Activated CD4-positive, alpha-beta T cell treated with anti-CD3 and anti-CD28 coated beads, Interleukin-2, amount 10 ng/mL, durations not matched to agents 7 days and 5 days (primary cell): Measurements from ENCODE around the gene ZNF22. TPM values are rescaled to one million over a fixed set of nuclear protein-coding genes. Genes with fewer than 3 reads are reported as not detected.

Experiments
- CTCF ChIA-PET: fragments of 350-600 bp; sonication (Branson Sonifier 250); formaldehyde crosslinking; loops from one replicate; lab custom pipeline; 2021; ENCODE audit warnings: antibody characterized with exemption; lab: Charles Lee
- POLR2A ChIA-PET: fragments of 350-600 bp; sonication (Branson Sonifier 250); formaldehyde crosslinking; loops from one replicate; lab custom pipeline; 2021; ENCODE audit warnings: antibody characterized with exemption; lab: Charles Lee
- DNase-seq: peaks from one replicate; pipeline ENCODE4 v3.0.0-alpha.2; 2020
- H3K27ac Mint-ChIP-seq: one replicate; pipeline ENCODE4 v1.8.0; 2021; ENCODE audit warnings: mild to moderate bottlenecking, moderate library complexity, mixed read lengths
- H3K27me3 Mint-ChIP-seq: one replicate; pipeline ENCODE4 v1.8.0; 2021; ENCODE audit warnings: mixed read lengths
- H3K36me3 Mint-ChIP-seq: one replicate; pipeline ENCODE4 v1.8.0; 2021; ENCODE audit warnings: low read depth, mixed read lengths
- H3K4me1 Mint-ChIP-seq: one replicate; pipeline ENCODE4 v1.8.0; 2021; ENCODE audit warnings: mixed read lengths
- H3K4me3 Mint-ChIP-seq: one replicate; pipeline ENCODE4 v1.8.0; 2021; ENCODE audit warnings: mild to moderate bottlenecking, moderate library complexity, mixed read lengths
- H3K9me3 Mint-ChIP-seq: one replicate; pipeline ENCODE4 v1.8.0; 2021; ENCODE audit warnings: mixed read lengths
- total RNA-seq, 2 experiments: library from RNA; stranded (reverse); gene quantifications; one replicate each; pipeline ENCODE4 v1.2.3, GENCODE V29; 2021

ZNF22 gene
- total RNA-seq, 2 experiments from 2014 or later: 26.9 to 29.7 TPM

- peaks cover 22% of the 10 kb centered on the region for H3K4me1 Mint-ChIP-seq
- peaks cover 2% of the 10 kb centered on the region for H3K27me3 Mint-ChIP-seq
- ChIA-PET POLR2A (no interaction called here), CTCF (interaction anchor here (1.0 to 2.7 kb wide), 7 partner anchors 10 to 44 kb away, joined by 3 to 9 read pairs (median 4); no protein-coding TSS in a partner anchor)
- no peaks in the 10 kb centered on the region for H3K9me3 Mint-ChIP-seq
- peak; percentile 56 for DNase-seq
- peak overlapping the region; percentile 55 for H3K4me3 Mint-ChIP-seq
- H3K27ac Mint-ChIP-seq: peak overlapping the region; percentile 72
- H3K36me3 Mint-ChIP-seq: no peaks in the 10 kb centered on the region
Observed at GRCh38 chr10:44974628-44975430, 25.9 kb upstream of the ZNF22 start.

- Mint-ChIP-seq H3K27me3 (peaks cover 2% of the 10 kb centered on the region), H3K9me3 (no peaks in the 10 kb centered on the region), H3K27ac (peak overlapping the region; percentile 25), H3K36me3 (no peaks in the 10 kb centered on the region), H3K4me1 (peaks cover 22% of the 10 kb centered on the region), H3K4me3 (peak overlapping the region; percentile 16)
- ChIA-PET CTCF (interaction anchor here (0.6 to 2.7 kb wide), 7 partner anchors 12 to 1226 kb away, joined by 3 to 7 read pairs (median 4); no protein-coding TSS in a partner anchor), POLR2A (no interaction called here)
- no peak for DNase-seq
Observed at GRCh38 chr10:44975431-44976331, 25.0 kb upstream of the ZNF22 start.

GRCh38 chr10:44976352-44977198, 24.1 kb upstream of the ZNF22 start:
- no peak overlapping the region for H3K27ac Mint-ChIP-seq
- POLR2A ChIA-PET: no interaction called here

GRCh38 chr10:44977287-44978212, 23.2 kb upstream of the ZNF22 start:
- peaks cover 2% of the 10 kb centered on the region for H3K27me3 Mint-ChIP-seq
- CTCF ChIA-PET: interaction anchor here (1.1 to 2.7 kb wide), 3 partner anchors 18 to 45 kb away, joined by 3 to 7 read pairs (median 6); no protein-coding TSS in a partner anchor
- no peaks in the 10 kb centered on the region for H3K36me3 Mint-ChIP-seq
- H3K27ac Mint-ChIP-seq: no peak overlapping the region
- H3K4me3 Mint-ChIP-seq: no peak overlapping the region
- no peaks in the 10 kb centered on the region for H3K9me3 Mint-ChIP-seq
- peaks cover 24% of the 10 kb centered on the region for H3K4me1 Mint-ChIP-seq
- no peak for DNase-seq
- POLR2A ChIA-PET: no interaction called here

More at GRCh38 chr10:44976352-44977198, 24.1 kb upstream of the ZNF22 start:
- H3K36me3 Mint-ChIP-seq: no peaks in the 10 kb centered on the region
- H3K4me3 Mint-ChIP-seq: no peak overlapping the region
- peaks cover 24% of the 10 kb centered on the region for H3K4me1 Mint-ChIP-seq
- no peak for DNase-seq
- CTCF ChIA-PET: interaction anchor here (1.1 to 2.7 kb wide), 5 partner anchors 13 to 44 kb away, joined by 3 to 7 read pairs (median 4); no protein-coding TSS in a partner anchor
- H3K27me3 Mint-ChIP-seq: peaks cover 2% of the 10 kb centered on the region
- no peaks in the 10 kb centered on the region for H3K9me3 Mint-ChIP-seq

- Mint-ChIP-seq H3K27ac (no peak overlapping the region), H3K4me1 (peaks cover 24% of the 10 kb centered on the region), H3K36me3 (no peaks in the 10 kb centered on the region), H3K27me3 (peaks cover 2% of the 10 kb centered on the region), H3K9me3 (no peaks in the 10 kb centered on the region), H3K4me3 (no peak overlapping the region)
- ChIA-PET CTCF (interaction anchor here (1.6 kb wide), 1 partner anchor 46 kb away, joined by 6 read pairs; no protein-coding TSS in a partner anchor), POLR2A (no interaction called here)
- no peak for DNase-seq
Observed at GRCh38 chr10:44978213-44978569, 22.5 kb upstream of the ZNF22 start.

- Mint-ChIP-seq H3K27me3 (peaks cover 2% of the 10 kb centered on the region), H3K4me3 (no peak within 1 kb of the TSS), H3K4me1 (peaks cover 19% of the 10 kb centered on the region), H3K36me3 (no peaks in the 10 kb centered on the region), H3K27ac (peak within 1 kb of the TSS; percentile 19), H3K9me3 (no peaks in the 10 kb centered on the region)
- DNase-seq: peak; percentile 22
- POLR2A ChIA-PET: no interaction called here
- CTCF ChIA-PET: interaction anchor here (0.6 to 2.4 kb wide), 5 partner anchors 10 to 46 kb away, joined by 3 to 7 read pairs (median 5); no protein-coding TSS in a partner anchor
Observed at GRCh38 chr10:44978570-44979280, 22.0 kb upstream of the ZNF22 start, which contains the start of gene DEPP1. Gene DEPP1, minus strand, starts transcription at chr10:44978809. Its CDS starts 779 bp downstream, at chr10:44978030.

GRCh38 chr10:44979281-44980191, 21.2 kb upstream of the ZNF22 start:
- H3K27me3 Mint-ChIP-seq: peaks cover 2% of the 10 kb centered on the region
- DNase-seq: no peak
- H3K4me3 Mint-ChIP-seq: no peak overlapping the region
- H3K4me1 Mint-ChIP-seq: peaks cover 13% of the 10 kb centered on the region
- H3K36me3 Mint-ChIP-seq: no peaks in the 10 kb centered on the region
- CTCF ChIA-PET: interaction anchor here (0.6 to 2.4 kb wide), 8 partner anchors 11 to 92 kb away, joined by 3 to 7 read pairs (median 4); no protein-coding TSS in a partner anchor
- no peaks in the 10 kb centered on the region for H3K9me3 Mint-ChIP-seq
- POLR2A ChIA-PET: no interaction called here
- no peak overlapping the region for H3K27ac Mint-ChIP-seq

GRCh38 chr10:44980309-44981171, 20.2 kb upstream of the ZNF22 start:
- POLR2A ChIA-PET: no interaction called here
- H3K27ac Mint-ChIP-seq: no peak overlapping the region
- H3K4me1 Mint-ChIP-seq: peaks cover 11% of the 10 kb centered on the region
- CTCF ChIA-PET: interaction anchor here (0.6 to 2.4 kb wide), 8 partner anchors 9 to 91 kb away, joined by 3 to 7 read pairs (median 4); no protein-coding TSS in a partner anchor
- H3K27me3 Mint-ChIP-seq: peaks cover 2% of the 10 kb centered on the region
- H3K9me3 Mint-ChIP-seq: no peaks in the 10 kb centered on the region
- DNase-seq: no peak
- H3K4me3 Mint-ChIP-seq: no peak overlapping the region
- no peaks in the 10 kb centered on the region for H3K36me3 Mint-ChIP-seq
